ENCODE results near the gene ATP2B2. TPM values are rescaled to one million over a fixed set of nuclear protein-coding genes. Genes with fewer than 3 reads are reported as not detected.

ATP2B2 gene
- total RNA-seq, 1 donor from 2014 or later: not detected

- H2AFZ ChIP-seq (replicated peaks): no peak overlapping the region
- no peaks in the 10 kb centered on the region for H3K4me1 ChIP-seq
- peaks cover 23% of the 10 kb centered on the region for H4K20me1 ChIP-seq (ENCODE audit: low read depth)
- H3K79me2 ChIP-seq (ENCODE audit: low read depth): no peaks in the 10 kb centered on the region
- H3K27ac ChIP-seq: no peak overlapping the region
- H3K9me3 ChIP-seq (ENCODE audit: low read depth): no peaks in the 10 kb centered on the region
- Mint-ChIP-seq H3K9me3 (no peaks in the 10 kb centered on the region), H3K4me1 (no peaks in the 10 kb centered on the region), H3K27me3 (ENCODE audit: insufficient read depth, low read depth) (peaks cover 19% of the 10 kb centered on the region), H3K4me3 (no peak overlapping the region), H3K27ac (no peak overlapping the region), H3K36me3 (no peaks in the 10 kb centered on the region)
- DNase-seq (ENCODE audit: low spot score): no peak
- no peaks in the 10 kb centered on the region for H3K36me3 ChIP-seq
- no peaks in the 10 kb centered on the region for H3F3A ChIP-seq (ENCODE audit: low read depth)
- H3K4me2 ChIP-seq: no peak overlapping the region
- H3K4me3 ChIP-seq: no peak overlapping the region
- H3K9ac ChIP-seq: no peak overlapping the region
- H3K27me3 ChIP-seq: no peaks in the 10 kb centered on the region
- TF ChIP-seq EZH2phosphoT487 (IDR thresholded peaks at IDR 0.05) (no peak), CTCF (IDR thresholded peaks at IDR 0.05) (no peak), EZH2 (IDR thresholded peaks at IDR 0.05) (no peak)
Measured at GRCh38 chr3:10462641-10463532, 42.5 kb downstream of the ATP2B2 start.

- H3K36me3 Mint-ChIP-seq: no peaks in the 10 kb centered on the region
- no peak overlapping the region for H3K27ac ChIP-seq
- H3K9me3 ChIP-seq (ENCODE audit: low read depth): no peaks in the 10 kb centered on the region
- no peaks in the 10 kb centered on the region for H3K4me1 ChIP-seq
- H3F3A ChIP-seq (ENCODE audit: low read depth): no peaks in the 10 kb centered on the region
- no peaks in the 10 kb centered on the region for H3K4me1 Mint-ChIP-seq
- H3K79me2 ChIP-seq (ENCODE audit: low read depth): no peaks in the 10 kb centered on the region
- no peak for DNase-seq (ENCODE audit: low spot score)
- H2AFZ ChIP-seq (replicated peaks): no peak overlapping the region
- H4K20me1 ChIP-seq (ENCODE audit: low read depth): peaks cover 23% of the 10 kb centered on the region
- H3K27ac Mint-ChIP-seq: no peak overlapping the region
- H3K9ac ChIP-seq: no peak overlapping the region
- no peak overlapping the region for H3K4me3 ChIP-seq
- H3K36me3 ChIP-seq: no peaks in the 10 kb centered on the region
- peaks cover 19% of the 10 kb centered on the region for H3K27me3 Mint-ChIP-seq (ENCODE audit: insufficient read depth, low read depth)
- no peak overlapping the region for H3K4me3 Mint-ChIP-seq
- no peaks in the 10 kb centered on the region for H3K9me3 Mint-ChIP-seq
- H3K27me3 ChIP-seq: no peaks in the 10 kb centered on the region
- no peak overlapping the region for H3K4me2 ChIP-seq
- no peak for TF ChIP-seq EZH2 (IDR thresholded peaks at IDR 0.05)
- TF ChIP-seq CTCF (IDR thresholded peaks at IDR 0.05): no peak
- no peak for TF ChIP-seq EZH2phosphoT487 (IDR thresholded peaks at IDR 0.05)
Measured at GRCh38 chr3:10460951-10461545, 44.3 kb downstream of the ATP2B2 start.

GRCh38 chr3:10459954-10460754 is 45.2 kb downstream of the ATP2B2 start:
- H3K4me2 ChIP-seq: no peak overlapping the region
- Mint-ChIP-seq H3K9me3 (no peaks in the 10 kb centered on the region), H3K4me3 (no peak overlapping the region), H3K27ac (no peak overlapping the region), H3K27me3 (ENCODE audit: insufficient read depth, low read depth) (peaks cover 22% of the 10 kb centered on the region), H3K4me1 (no peaks in the 10 kb centered on the region), H3K36me3 (no peaks in the 10 kb centered on the region)
- H3K4me1 ChIP-seq: no peaks in the 10 kb centered on the region
- H3K27me3 ChIP-seq: no peaks in the 10 kb centered on the region
- H4K20me1 ChIP-seq (ENCODE audit: low read depth): peaks cover 23% of the 10 kb centered on the region
- H2AFZ ChIP-seq (replicated peaks): no peak overlapping the region
- H3K36me3 ChIP-seq: no peaks in the 10 kb centered on the region
- no peaks in the 10 kb centered on the region for H3K9me3 ChIP-seq (ENCODE audit: low read depth)
- no peaks in the 10 kb centered on the region for H3F3A ChIP-seq (ENCODE audit: low read depth)
- peak; percentile 98 for DNase-seq (ENCODE audit: low spot score)
- no peak overlapping the region for H3K9ac ChIP-seq
- no peak overlapping the region for H3K4me3 ChIP-seq
- H3K27ac ChIP-seq: no peak overlapping the region
- no peaks in the 10 kb centered on the region for H3K79me2 ChIP-seq (ENCODE audit: low read depth)
- TF ChIP-seq EZH2 (IDR thresholded peaks at IDR 0.05) (no peak), EZH2phosphoT487 (IDR thresholded peaks at IDR 0.05) (no peak), CTCF (IDR thresholded peaks at IDR 0.05) (no peak)
